Bone marrow (tissue), 2 donors: ENCODE measurements around the gene ENO2.
"Not testable (repeated sequence)": the region's sequence is repeated elsewhere in the genome, so short reads cannot be mapped to it uniquely, and the experiment has no call there.

Experiments
- DNase-seq, 2 donors: peaks; one replicate each; lab custom pipeline; 2025; lab: John Stamatoyannopoulos, UW

ENO2 gene

DNA sequence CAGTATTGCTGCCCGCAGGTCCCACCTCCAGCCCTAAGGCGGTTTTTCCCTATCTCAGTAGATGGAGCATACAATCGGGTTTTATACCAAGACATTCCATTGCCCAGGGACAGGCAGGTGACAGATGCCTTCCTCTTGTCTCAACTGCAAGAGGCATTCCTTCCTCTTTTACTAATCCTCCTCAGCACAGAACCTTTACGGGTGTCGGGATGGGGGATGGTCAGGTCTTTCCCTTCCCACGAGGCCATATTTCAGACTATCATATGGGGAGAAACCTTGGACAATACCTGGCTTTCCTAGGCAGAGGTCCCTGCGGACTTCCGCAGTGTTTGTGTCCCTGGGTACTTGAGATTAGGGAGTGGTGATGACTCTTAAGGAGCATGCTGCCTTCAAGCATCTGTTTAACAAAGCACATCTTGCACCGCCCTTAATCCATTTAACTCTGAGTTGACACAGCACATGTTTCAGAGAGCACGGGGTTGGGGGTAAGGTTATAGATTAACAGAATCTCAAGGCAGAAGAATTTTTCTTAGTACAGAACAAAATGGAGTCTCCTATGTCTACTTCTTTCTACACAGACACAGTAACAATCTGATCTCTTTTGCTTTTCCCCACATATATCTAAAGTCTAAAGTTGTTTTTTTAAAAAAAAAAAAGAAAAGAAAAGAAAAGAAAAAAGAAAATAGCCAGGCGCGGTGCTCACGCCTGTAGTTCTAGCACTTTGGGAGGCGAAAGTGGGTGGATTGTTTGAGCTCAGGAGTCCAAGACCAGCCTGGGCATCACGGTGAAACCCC, 28.0 kb upstream of the ENO2 start:
- DNase-seq, result not testable (repeated sequence)

DNA sequence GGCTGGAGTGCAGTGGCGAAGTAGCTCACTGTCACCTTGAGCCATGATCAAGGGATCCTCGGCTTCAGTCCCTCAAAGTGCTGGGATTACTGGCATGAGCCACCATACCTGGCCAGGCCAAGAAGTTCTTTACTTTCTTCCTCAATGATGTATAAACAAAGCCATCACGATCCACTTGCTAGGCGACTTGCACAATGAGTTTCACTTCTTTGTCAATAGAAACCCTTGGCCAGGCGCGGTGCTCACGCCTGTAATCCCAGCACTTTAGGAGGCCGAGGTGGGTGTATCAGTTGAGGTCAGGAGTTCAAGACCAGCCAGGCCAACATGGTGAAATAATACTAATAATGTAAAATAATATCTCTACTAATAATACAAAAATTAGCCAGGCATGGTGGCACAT, 26.9 kb upstream of the ENO2 start:
- no peak for DNase-seq

DNA sequence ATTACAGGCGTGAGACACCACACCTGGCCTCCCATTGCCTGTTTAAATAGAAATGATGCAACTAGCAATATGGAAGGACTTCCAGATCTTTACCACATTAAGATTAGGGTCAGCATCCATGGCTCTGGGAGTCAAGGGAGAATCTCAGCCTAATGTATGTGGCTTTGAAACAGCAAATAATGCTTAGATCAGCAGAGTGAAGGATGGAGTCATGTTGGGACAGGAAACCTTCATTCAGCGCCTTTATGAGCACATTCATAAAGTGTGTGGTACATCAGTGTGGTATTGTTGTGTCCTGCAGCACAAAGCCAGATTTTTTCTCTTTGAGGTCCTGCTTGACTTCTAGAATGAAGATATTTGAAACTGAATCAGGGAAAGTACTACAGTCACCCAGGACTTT, 26.0 kb upstream of the ENO2 start:
- DNase-seq, result no peak

DNA sequence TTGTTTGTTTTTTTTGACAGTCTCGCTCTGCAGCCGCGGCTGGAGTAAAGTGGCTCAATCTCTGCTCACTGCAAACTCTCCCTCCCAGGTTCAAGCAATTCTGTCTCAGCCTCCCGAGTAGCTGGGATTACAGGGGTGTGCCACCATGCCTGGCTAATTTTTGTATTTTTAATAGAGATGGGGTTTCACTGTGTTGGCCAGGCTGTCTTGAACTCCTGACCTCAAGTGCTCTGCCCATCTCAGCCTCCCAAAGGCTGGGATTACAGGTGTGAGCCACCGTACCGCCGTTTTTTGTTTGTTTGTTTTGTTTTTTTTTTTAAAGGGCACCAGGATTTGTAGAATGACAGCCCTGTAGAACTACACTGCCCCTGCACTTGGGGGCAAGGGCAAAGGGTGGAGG, 25.6 kb upstream of the ENO2 start:
- DNase-seq, result not testable (repeated sequence)

DNA sequence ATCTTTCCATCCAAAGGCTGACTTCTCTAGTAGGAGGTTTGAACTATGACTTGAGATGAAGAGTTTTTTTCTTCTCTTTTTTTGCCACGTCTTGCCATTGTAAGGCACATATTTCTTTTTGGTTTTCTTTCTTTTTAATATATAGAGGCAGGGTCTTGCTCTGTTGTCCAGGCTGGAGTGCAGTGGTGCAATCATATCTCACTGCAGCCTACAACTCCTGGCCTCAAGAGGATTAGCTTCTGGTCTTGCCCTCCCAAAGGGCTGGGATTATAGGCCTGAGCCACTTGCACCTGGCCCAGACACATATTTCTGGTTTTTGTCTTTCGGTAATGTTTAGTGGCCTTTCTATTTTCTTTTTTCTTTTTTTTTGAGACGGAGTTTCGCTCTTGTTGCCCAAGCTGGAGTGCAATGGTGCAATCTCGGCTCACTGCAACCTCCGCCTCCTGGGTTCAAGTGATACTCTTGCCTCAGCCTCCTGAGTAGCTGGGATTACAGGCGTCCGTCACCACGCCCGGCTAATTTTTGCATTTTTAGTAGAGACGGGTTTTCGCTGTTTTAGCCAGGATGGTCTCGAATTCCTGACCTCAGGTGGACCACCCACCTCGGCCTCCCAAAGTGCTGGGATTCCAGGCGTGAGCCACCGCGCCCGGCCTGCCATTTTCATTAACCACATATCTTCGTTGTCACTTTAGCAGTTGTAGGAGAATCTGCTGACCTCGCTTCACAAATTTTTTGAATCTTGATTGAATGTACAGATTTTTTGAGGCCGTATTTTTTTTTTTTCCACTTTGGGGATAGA, 24.4 kb upstream of the ENO2 start:
- not testable (repeated sequence) for DNase-seq

- peak; percentile 94 to 100 for DNase-seq
Observed at GRCh38 chr12:6890789-6891645, 23.4 kb upstream of the ENO2 start.

GRCh38 chr12:6891646-6892001, 22.8 kb upstream of the ENO2 start:
- DNase-seq, result no peak

- not testable (repeated sequence) for DNase-seq
Observed at GRCh38 chr12:6892683-6893082, 21.7 kb upstream of the ENO2 start.

- DNase-seq, result no peak
Observed at GRCh38 chr12:6894321-6894720, 20.1 kb upstream of the ENO2 start.

DNA sequence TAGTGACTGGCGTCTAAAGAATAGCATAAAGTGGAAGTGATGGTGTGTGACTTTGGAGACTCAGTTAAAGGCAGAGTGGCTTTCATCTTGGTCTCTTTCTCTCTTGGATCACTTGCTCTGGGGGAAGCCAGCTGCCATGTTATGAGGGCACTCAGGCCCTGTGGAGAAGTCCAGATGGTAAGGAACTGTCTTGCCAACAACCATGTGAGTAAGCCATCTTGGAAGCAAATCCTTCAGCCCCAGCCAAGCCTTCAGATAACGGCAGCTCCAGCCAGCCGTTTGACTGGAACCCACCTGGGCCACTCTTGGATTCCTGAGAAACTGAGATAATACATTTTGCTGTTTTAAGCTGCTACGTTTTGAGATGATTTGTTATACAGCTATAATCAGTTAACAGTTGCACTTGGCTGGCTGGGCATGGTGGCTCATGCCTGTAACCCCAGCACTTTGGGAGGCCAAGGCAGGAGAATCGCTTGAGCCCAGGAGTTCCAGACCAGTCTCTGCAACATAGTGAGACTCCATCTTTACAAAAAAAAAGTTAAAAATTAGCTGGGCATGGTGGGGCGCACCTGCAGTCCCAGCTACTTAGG, 17.4 kb upstream of the ENO2 start:
- DNase-seq, result no peak

DNA sequence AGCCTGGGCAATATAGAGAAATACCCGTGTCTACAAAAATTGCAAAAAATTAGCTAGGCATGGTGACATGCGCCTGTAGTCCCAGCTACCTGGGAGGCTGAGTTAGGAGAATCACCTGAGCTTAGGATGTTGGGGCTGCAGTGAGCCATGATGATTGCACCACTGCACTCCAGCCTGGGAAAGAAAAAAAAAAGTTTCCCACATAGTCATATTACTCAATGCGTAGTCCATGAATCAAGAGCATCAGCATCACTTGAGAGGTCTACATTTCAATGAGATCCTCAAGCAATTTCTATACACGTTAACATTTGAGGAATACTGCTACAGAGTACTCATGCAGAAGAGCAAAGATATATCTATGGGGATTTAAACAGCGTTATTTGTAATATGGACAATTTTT, 15.0 kb upstream of the ENO2 start:
- no peak for DNase-seq

DNA sequence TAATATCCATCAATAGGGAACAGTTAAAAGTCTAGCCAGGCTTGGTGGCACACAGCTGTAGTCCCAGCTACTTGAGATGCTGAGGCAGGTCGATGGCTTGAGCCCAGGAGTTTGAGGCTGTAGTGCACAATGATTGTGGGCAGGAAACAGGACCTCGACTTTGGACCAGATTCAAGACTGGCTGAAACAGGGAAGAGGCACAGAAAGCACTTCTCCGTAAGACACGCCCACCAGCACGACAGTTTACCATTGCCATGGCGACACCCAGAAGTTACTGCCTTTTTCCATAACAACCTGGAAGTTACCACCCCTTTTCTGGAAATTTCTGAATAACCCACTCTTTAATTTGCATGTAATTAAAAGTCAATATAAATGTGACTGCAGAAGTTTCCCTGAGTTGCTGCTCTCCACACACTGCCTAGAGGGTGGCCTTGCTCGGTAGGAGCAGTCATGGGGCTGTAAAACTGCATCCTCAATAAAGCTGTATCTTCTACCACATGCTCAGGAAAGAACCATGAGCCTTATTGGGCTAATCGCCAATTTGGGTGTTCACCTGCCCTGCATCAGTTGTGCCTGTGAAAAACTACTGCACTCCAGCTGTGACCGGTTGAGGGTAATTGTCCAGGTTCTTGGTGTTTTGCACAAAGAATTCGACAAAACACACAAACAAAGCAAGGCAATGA, 14.4 kb upstream of the ENO2 start:
- peak; percentile 22 to 71 for DNase-seq

DNA sequence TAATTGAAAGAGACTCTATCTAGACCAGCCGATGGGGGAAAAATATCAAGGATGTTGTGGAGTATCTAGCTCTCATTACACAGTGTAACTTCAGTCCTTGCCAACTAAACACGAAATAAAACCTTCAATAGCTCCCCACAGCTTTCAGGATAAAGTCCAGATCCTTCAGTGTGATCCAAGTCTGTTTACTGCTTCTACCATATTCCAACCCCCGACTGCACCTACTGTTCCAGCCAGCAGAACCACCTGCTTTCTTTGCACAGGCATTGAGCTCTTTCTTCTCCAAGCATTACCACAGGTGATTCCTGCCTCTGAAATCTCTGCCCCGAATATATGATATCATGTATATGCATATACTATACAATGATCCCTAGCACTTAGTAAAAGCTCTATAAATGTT, 11.9 kb upstream of the ENO2 start:
- DNase-seq, result no peak

- no peak for DNase-seq
Observed at GRCh38 chr12:6903722-6904121, 10.7 kb upstream of the ENO2 start.

DNA sequence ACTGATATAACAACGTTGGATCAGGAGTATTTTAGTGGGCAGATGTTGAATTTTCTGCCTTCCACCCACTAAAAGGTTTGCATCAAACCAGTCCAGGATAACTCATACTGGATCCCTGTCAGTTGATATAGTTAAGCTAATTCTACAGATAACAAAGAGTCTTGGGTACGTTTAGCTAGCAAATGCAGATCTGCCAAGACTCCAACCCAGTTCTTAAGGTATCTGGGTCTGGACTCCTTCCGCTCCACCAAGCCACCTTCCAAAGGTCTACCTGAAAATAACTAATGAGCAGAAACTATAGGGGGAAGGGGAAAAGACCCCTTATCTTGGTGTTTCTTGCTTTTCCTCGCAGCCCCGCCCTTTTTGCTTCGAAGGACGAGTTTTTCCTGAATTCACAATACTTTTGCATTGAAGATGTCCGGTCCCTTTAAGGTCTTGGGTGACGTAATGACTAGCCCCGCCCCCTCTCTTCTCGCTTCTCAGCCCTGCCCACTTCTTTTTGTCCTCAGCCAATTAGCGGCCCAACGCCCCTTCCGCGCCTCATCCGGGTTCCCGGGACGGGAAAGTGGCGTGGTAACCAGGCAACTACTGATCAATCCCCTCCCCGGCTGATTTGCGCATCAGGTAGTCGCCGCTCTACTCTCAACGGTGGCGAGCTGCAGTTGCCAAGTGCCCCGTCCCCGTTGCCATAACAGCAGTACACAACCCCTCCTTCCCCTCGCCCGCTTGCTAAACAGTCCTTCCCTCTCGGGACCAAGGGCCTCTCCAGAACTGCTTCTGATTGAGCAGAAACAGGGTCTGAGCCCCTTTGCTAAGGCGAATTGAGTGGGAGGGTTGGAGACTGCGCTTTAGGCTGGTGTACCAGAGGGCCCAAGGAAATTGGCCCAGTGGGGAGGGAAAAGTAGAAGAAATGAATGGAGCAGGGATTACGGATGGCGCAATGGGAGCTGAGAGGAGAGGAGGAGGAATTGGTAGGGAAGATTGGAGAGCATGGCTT, 9.8 kb upstream of the ENO2 start, which contains the start of gene LRRC23:
LRRC23 (plus strand) TSS at position 543 of the 997 bp plus-strand sequence. CDS start 812 bp downstream, outside the sequence.
- DNase-seq, result peak; percentile 84 to 88

GRCh38 chr12:6905414-6906040, 8.9 kb upstream of the ENO2 start:
- no peak for DNase-seq

DNA sequence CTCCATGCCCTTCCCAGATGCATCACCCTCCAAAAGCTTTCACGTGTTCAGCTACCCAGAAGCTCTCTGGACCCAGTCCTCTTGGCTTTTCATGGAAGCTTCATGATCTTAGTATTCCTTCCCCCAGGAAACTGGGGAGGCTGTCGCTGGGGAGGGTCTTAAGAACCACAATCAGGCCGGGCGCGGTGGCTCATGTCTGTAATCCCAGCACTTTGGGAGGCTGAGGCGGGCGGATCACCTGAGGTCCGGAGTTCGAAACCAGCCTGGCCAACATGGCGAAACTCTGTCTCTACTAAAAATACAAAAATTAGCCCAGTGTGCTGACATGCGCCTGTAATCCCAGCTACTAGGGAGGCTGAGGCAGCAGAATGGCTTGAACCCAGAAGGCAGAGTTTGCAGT, 6.2 kb upstream of the ENO2 start:
- DNase-seq, result not testable (repeated sequence)

GRCh38 chr12:6909421-6910145, 4.8 kb upstream of the ENO2 start:
- DNase-seq, result no peak
